A549 (cell line): ENCODE measurements around the gene AKIRIN2. TPM values are rescaled to one million over a fixed set of nuclear protein-coding genes. Genes with fewer than 3 reads are reported as not detected.

Source experiments
- ATAC-seq, 2 experiments: fragments of 200-7000 bp in 1 of 2; fragments of >200 bp in 1 of 2; cut with Nextera tagmentation in 1 of 2; cut with Tn5 transposase in 1 of 2; 3 replicates each; pipeline versions ENCODE4 v1.8.0 to v1.9.1; 2018 to 2020; ENCODE audit warnings: mild to moderate bottlenecking in 1 of 2, moderate library complexity in 1 of 2
- CTCF ChIA-PET: fragments of 300-600 bp; sonication (Branson Sonifier 250); formaldehyde crosslinking; extraction: SDS; loops from one replicate; lab custom pipeline; 2021; ENCODE audit warnings: antibody characterized with exemption, inconsistent platforms; lab: Yijun Ruan, JAX
- POLR2A ChIA-PET: fragments of 350-600 bp; formaldehyde crosslinking; extraction: SDS; loops from one replicate; lab custom pipeline; 2021; ENCODE audit warnings: antibody characterized with exemption, inconsistent platforms; lab: Yijun Ruan, JAX
- DNase-seq, 2 experiments: peaks; one replicate each; pipeline versions ENCODE4 v3.0.0 to v3.0.0-alpha.2; 2011 to 2016; ENCODE audit warnings: low read depth in 1 of 2, low spot score in 1 of 2
- FAIRE-seq: peaks from 2 replicates; lab custom pipeline; 2011; peaks lifted over from hg19 to GRCh38; lab: Jason Lieb, UNC
- H3K27ac ChIP-seq, 2 experiments: fragments of >200 bp; sonication (Bioruptor Twin); formaldehyde crosslinking; 3 replicates each; pipeline ENCODE4 v1.5.1; 2016 to 2017
- H3K4me1 ChIP-seq: fragments of >200 bp; sonication (Bioruptor Twin); formaldehyde crosslinking; 3 replicates; pipeline ENCODE4 v1.6.1; 2016
- H3K4me2 ChIP-seq: fragments of >200 bp; sonication (Bioruptor Twin); formaldehyde crosslinking; 3 replicates; pipeline ENCODE4 v1.6.1; 2016
- H3K4me3 ChIP-seq: fragments of >200 bp; sonication (Bioruptor Twin); formaldehyde crosslinking; 3 replicates; pipeline ENCODE4 v1.5.1; 2016
- H3K9me3 ChIP-seq: fragments of >200 bp; sonication (Bioruptor Twin); formaldehyde crosslinking; 3 replicates; pipeline ENCODE4 v1.6.1; 2016
- BHLHE40 ChIP-seq: IDR thresholded peaks from 2 replicates; pipeline ENCODE4 v1.6.1; 2012; ENCODE audit warnings: low read depth, low read length, inconsistent platforms
- CBX8 ChIP-seq: fragments of 200-600 bp; sonication (generic); IDR thresholded peaks from 2 replicates; pipeline ENCODE4 v1.6.1; 2016
- CEBPB ChIP-seq, 2 experiments: fragments of >200 bp in 1 of 2; sonication (Bioruptor Twin) in 1 of 2; formaldehyde crosslinking in 1 of 2; IDR thresholded peaks; 2 replicates each; pipeline ENCODE4 v1.6.1; 2012 to 2016
- CHD2 ChIP-seq: fragments of 150-350 bp; IDR thresholded peaks from 2 replicates; pipeline ENCODE4 v1.6.1; 2014; ENCODE audit warnings: low read length; ENCODE audit not compliant: partially characterized antibody
- CHD4 ChIP-seq: fragments of 200-600 bp; sonication (generic); IDR thresholded peaks from 2 replicates; pipeline ENCODE4 v1.6.1; 2016; ENCODE audit warnings: antibody characterized with exemption, mild to moderate bottlenecking, borderline replicate concordance
- EHF ChIP-seq: fragments of 250-450 bp; sonication (Bioruptor Pico); IDR thresholded peaks from 2 replicates; pipeline ENCODE4 v1.5.0; 2020; ENCODE audit warnings: mild to moderate bottlenecking
- EHMT2 ChIP-seq: fragments of 200-600 bp; sonication (generic); IDR thresholded peaks from 2 replicates; pipeline ENCODE4 v1.6.1; 2016; ENCODE audit warnings: antibody characterized with exemption, low read depth, mild to moderate bottlenecking, moderate library complexity
- EP300 ChIP-seq, 2 experiments: fragments of >200 bp; sonication (Bioruptor Twin); formaldehyde crosslinking; IDR thresholded peaks; 2 replicates in 1 of 2; 3 replicates in 1 of 2; pipeline ENCODE4 v1.6.1; 2016 to 2017
- ESRRA ChIP-seq: fragments of 150-350 bp; IDR thresholded peaks from 2 replicates; pipeline ENCODE4 v1.6.1; 2014; ENCODE audit warnings: mild to moderate bottlenecking, low read length, borderline replicate concordance
- FOSB ChIP-seq: fragments of 250-450 bp; sonication (Bioruptor Pico); IDR thresholded peaks from 2 replicates; pipeline ENCODE4 v1.5.0; 2020; ENCODE audit warnings: mild to moderate bottlenecking, moderate library complexity
- FOXS1 ChIP-seq: fragments of 250-450 bp; sonication (Bioruptor Pico); IDR thresholded peaks from 2 replicates; pipeline ENCODE4 v1.5.0; 2020; ENCODE audit warnings: mild to moderate bottlenecking, moderate library complexity
- GATA3 ChIP-seq: IDR thresholded peaks from 2 replicates; pipeline ENCODE4 v1.6.1; 2012; ENCODE audit warnings: borderline replicate concordance
- HOXB13 ChIP-seq: fragments of 250-450 bp; sonication (Bioruptor Pico); IDR thresholded peaks from 2 replicates; pipeline ENCODE4 v1.5.0; 2020; ENCODE audit warnings: low read depth, mild to moderate bottlenecking, moderate library complexity
- JUNB ChIP-seq: fragments of >200 bp; sonication (Bioruptor Twin); formaldehyde crosslinking; IDR thresholded peaks from 2 replicates; pipeline ENCODE4 v1.6.1; 2016
- KDM1A ChIP-seq: fragments of 200-600 bp; sonication (generic); IDR thresholded peaks from 2 replicates; pipeline ENCODE4 v1.6.1; 2016; ENCODE audit warnings: low read depth, mild to moderate bottlenecking
- MAZ ChIP-seq: fragments of 150-350 bp; IDR thresholded peaks from 2 replicates; pipeline ENCODE4 v1.6.1; 2014; ENCODE audit warnings: antibody characterized with exemption, low read depth, low read length, borderline replicate concordance
- MYC ChIP-seq: IDR thresholded peaks from 2 replicates; pipeline ENCODE4 v1.6.1; 2012; ENCODE audit warnings: mild to moderate bottlenecking, inconsistent platforms, low read length, improper control_type of control experiment, borderline replicate concordance
- NFE2L2 ChIP-seq: fragments of 150-350 bp; conservative IDR thresholded peaks from 2 replicates; pipeline ENCODE4 v1.6.1; 2014; ENCODE audit warnings: low read length
- NR3C1 ChIP-seq: fragments of >200 bp; sonication (Bioruptor Twin); formaldehyde crosslinking; IDR thresholded peaks from 3 replicates; pipeline ENCODE4 v1.6.1; 2017
- PHF8 ChIP-seq: fragments of 200-600 bp; sonication (generic); IDR thresholded peaks from 2 replicates; pipeline ENCODE4 v1.6.1; 2016; ENCODE audit warnings: low read depth, mild to moderate bottlenecking, antibody characterized with exemption, moderate library complexity, borderline replicate concordance
- RAD21 ChIP-seq, 2 experiments: fragments of >200 bp in 1 of 2; sonication (Bioruptor Twin) in 1 of 2; formaldehyde crosslinking in 1 of 2; IDR thresholded peaks in 1 of 2; conservative IDR thresholded peaks in 1 of 2; 2 replicates in 1 of 2; 3 replicates in 1 of 2; pipeline ENCODE4 v1.6.1; 2012 to 2018; ENCODE audit warnings: inconsistent platforms in 1 of 2
- RARB ChIP-seq: fragments of 250-450 bp; sonication (Bioruptor Pico); IDR thresholded peaks from 2 replicates; pipeline ENCODE4 v1.8.0; 2021; ENCODE audit warnings: mild to moderate bottlenecking, moderate library complexity
- RCOR1 ChIP-seq: fragments of 150-350 bp; IDR thresholded peaks from 2 replicates; pipeline ENCODE4 v1.6.1; 2014; ENCODE audit warnings: antibody characterized with exemption, low read length, low read depth
- SMC3 ChIP-seq: fragments of >200 bp; sonication (Bioruptor Twin); formaldehyde crosslinking; IDR thresholded peaks from 3 replicates; pipeline ENCODE4 v1.6.1; 2018; ENCODE audit warnings: inconsistent platforms
- SREBF2 ChIP-seq: fragments of 450-650 bp; IDR thresholded peaks from 2 replicates; pipeline ENCODE4 v1.6.1; 2014; ENCODE audit warnings: mild to moderate bottlenecking, moderate library complexity
- TFCP2L1 ChIP-seq: fragments of 250-450 bp; sonication (Bioruptor Pico); IDR thresholded peaks from 2 replicates; pipeline ENCODE4 v1.5.0; 2021; ENCODE audit warnings: mild to moderate bottlenecking
- ZFP36 ChIP-seq: fragments of 450-650 bp; IDR thresholded peaks from 2 replicates; pipeline ENCODE4 v1.6.1; 2014; ENCODE audit warnings: borderline replicate concordance; ENCODE audit not compliant: partially characterized antibody
- WGBS: methylation state at CpG from one replicate; pipeline ENCODE4 v1.1.6; 2017; ENCODE audit errors: missing lambda C conversion rate; 5-methylcytosine and 5-hydroxymethylcytosine counted together
- polyA plus RNA-seq, 4 experiments: library from polyadenylated mRNA; depleted of rRNA in 3 of 4; stranded (reverse); fragments of >200 nt; fragmentation: RNase III in 1 of 4; extraction: RNeasy Plus Mini Kit Qiagen cat#74134 plus additional on column Dnase treatment in 1 of 4; gene quantifications; 2 replicates in 3 of 4; 3 replicates in 1 of 4; pipeline ENCODE4 v1.2.3, GENCODE V29; 2011 to 2017
- TF ChIP-seq, protein P1 (sequence below): fragments of 150-350 bp; IDR thresholded peaks from 2 replicates; pipeline ENCODE4 v1.6.1; 2014; ENCODE audit warnings: low read depth, mild to moderate bottlenecking, low read length
- TF ChIP-seq, protein P2 (sequence below): IDR thresholded peaks from 2 replicates; pipeline ENCODE4 v1.6.1; 2012; ENCODE audit warnings: low read depth, borderline replicate concordance
- TF ChIP-seq, protein P3 (sequence below): IDR thresholded peaks from 2 replicates; pipeline ENCODE4 v1.6.1; 2012
- TF ChIP-seq, protein P4 (sequence below): fragments of 250-450 bp; sonication (Bioruptor Pico); IDR thresholded peaks from 2 replicates; pipeline ENCODE4 v1.5.0; 2020; ENCODE audit warnings: low read depth, mild to moderate bottlenecking, moderate library complexity
- TF ChIP-seq, protein P5 (sequence below): fragments of 450-650 bp; IDR thresholded peaks from 2 replicates; pipeline ENCODE4 v1.6.1; 2014; ENCODE audit warnings: antibody characterized with exemption

AKIRIN2 gene
- polyA plus RNA-seq, 2 of the 4 experiments (the other 2 are of a cell fraction) = 23.7 to 40.1 TPM

DNA sequence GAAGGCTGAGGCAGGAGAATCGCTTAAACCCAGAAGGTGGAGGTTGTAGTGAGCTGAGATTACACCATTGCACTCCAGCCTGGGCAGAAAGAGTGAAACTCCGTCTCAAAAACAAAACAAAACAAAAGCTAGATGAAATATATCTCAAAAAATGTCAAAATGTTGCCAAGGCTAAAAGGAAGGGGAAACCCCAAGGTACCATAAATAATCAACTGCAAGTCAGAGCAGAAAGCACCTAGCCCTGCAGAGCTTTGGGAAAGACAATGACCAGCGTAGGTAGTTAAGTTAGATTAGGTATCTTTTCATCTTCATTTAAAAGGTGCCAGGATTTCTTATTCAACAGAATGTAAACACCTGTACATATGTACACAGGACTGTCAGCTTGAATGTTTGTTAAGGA lies 33.0 kb downstream of the AKIRIN2 start:
- ATAC-seq = no peak
- no peak overlapping the region for H3K4me3 ChIP-seq
- ChIA-PET POLR2A (no interaction called here), CTCF (interaction anchor here (1.4 kb wide), 1 partner anchor 128 kb away, joined by 5 read pairs; no protein-coding TSS in a partner anchor)
- no peak overlapping the region for H3K27ac ChIP-seq
- 80% methylated on average over 3 of the region's 3 CpGs for WGBS
- FAIRE-seq = no peak
- DNase-seq = no peak
- H3K4me1 ChIP-seq = peaks cover 39% of the 10 kb centered on the region
- no peak overlapping the region for H3K4me2 ChIP-seq
- TF ChIP-seq RAD21 (conservative IDR thresholded peaks at IDR 0.05 in 1 of 2, IDR thresholded peaks at IDR 0.05 in 1 of 2) (no peak), MYC (no peak), ESRRA (no peak)
- H3K9me3 ChIP-seq = no peaks in the 10 kb centered on the region

DNA sequence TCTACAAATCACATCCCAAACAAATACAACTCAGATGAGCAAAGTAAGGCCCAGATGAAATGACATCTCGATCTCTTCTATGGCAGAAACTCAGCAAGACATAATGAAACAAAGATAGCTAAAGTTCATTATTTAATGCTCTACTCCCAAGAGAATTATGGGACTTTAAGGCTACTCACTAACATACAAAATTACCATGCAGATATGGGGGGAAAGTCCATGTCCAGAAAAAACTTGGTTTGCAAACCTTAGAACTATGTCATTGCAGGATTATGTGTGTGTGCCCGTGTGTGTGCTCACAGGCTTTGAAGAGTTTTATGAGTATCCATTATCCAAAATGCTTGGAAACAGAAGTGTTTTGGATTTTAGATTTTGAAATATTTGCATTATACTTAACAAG lies 34.0 kb downstream of the AKIRIN2 start:
- DNase-seq = no peak
- ChIA-PET POLR2A (no interaction called here), CTCF (interaction anchor here (0.7 kb wide), 1 partner anchor 669 kb away, joined by 3 read pairs; no protein-coding TSS in a partner anchor)
- WGBS = 91% methylated on average over 2 of the region's 2 CpGs
- Histone ChIP-seq H3K4me2 (no peak overlapping the region), H3K4me3 (no peak overlapping the region), H3K4me1 (peaks cover 29% of the 10 kb centered on the region), H3K9me3 (no peaks in the 10 kb centered on the region), H3K27ac (no peak overlapping the region)
- TF ChIP-seq CHD4 (no peak), MYC (no peak), RARB (CRISPR knock-in tag) (no peak), CHD2 (no peak), SMC3 (no peak), FOSB (no peak), NR3C1 (no peak), MAZ (no peak), RCOR1 (no peak), BHLHE40 (no peak), PHF8 (no peak), ESRRA (no peak), EHF (CRISPR knock-in tag) (no peak), CEBPB (IDR thresholded peaks at IDR 0.05) (no peak), FOXS1 (CRISPR knock-in tag) (no peak)
- TF ChIP-seq, protein P1, sequence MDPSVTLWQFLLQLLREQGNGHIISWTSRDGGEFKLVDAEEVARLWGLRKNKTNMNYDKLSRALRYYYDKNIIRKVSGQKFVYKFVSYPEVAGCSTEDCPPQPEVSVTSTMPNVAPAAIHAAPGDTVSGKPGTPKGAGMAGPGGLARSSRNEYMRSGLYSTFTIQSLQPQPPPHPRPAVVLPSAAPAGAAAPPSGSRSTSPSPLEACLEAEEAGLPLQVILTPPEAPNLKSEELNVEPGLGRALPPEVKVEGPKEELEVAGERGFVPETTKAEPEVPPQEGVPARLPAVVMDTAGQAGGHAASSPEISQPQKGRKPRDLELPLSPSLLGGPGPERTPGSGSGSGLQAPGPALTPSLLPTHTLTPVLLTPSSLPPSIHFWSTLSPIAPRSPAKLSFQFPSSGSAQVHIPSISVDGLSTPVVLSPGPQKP = no peak
- TF ChIP-seq, protein P2, sequence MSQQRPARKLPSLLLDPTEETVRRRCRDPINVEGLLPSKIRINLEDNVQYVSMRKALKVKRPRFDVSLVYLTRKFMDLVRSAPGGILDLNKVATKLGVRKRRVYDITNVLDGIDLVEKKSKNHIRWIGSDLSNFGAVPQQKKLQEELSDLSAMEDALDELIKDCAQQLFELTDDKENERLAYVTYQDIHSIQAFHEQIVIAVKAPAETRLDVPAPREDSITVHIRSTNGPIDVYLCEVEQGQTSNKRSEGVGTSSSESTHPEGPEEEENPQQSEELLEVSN = no peak
- TF ChIP-seq, protein P3, sequence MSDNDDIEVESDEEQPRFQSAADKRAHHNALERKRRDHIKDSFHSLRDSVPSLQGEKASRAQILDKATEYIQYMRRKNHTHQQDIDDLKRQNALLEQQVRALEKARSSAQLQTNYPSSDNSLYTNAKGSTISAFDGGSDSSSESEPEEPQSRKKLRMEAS = no peak
- TF ChIP-seq, protein P4, sequence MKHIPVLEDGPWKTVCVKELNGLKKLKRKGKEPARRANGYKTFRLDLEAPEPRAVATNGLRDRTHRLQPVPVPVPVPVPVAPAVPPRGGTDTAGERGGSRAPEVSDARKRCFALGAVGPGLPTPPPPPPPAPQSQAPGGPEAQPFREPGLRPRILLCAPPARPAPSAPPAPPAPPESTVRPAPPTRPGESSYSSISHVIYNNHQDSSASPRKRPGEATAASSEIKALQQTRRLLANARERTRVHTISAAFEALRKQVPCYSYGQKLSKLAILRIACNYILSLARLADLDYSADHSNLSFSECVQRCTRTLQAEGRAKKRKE (CRISPR knock-in tag) = no peak
- TF ChIP-seq, protein P5, sequence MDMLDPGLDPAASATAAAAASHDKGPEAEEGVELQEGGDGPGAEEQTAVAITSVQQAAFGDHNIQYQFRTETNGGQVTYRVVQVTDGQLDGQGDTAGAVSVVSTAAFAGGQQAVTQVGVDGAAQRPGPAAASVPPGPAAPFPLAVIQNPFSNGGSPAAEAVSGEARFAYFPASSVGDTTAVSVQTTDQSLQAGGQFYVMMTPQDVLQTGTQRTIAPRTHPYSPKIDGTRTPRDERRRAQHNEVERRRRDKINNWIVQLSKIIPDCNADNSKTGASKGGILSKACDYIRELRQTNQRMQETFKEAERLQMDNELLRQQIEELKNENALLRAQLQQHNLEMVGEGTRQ = no peak
- no peak for FAIRE-seq
- ATAC-seq = no peak

DNA sequence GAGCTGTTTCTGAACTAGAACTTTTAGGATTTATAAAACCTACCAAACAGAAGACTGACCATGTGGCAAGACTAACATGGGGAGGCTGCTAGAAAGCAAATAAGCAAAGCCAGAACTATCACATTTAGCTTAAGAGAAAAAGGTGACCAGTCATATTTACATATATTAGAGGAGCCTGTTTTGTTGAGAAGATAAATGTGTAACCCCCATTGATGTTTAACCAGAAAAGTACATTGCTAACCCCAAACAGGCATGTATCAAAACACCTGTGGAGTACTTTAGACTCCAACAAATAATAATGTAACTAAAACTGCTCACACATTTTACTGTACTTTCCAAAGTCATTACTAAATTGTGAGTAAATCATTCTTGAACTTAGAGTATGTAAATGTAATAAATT lies 35.0 kb downstream of the AKIRIN2 start:
- DNase-seq = no peak
- CTCF ChIA-PET = no interaction called here

More for the DNA sequence above, 35.0 kb downstream of the AKIRIN2 start:
- POLR2A ChIA-PET = no interaction called here
- no peak overlapping the region for H3K4me3 ChIP-seq
- TF ChIP-seq JUNB (no peak), TFCP2L1 (CRISPR knock-in tag) (no peak), GATA3 (no peak), ZFP36 (no peak), CBX8 (no peak), EHMT2 (no peak), KDM1A (no peak), SREBF2 (no peak), HOXB13 (CRISPR knock-in tag) (no peak), NFE2L2 (no peak), EP300 (IDR thresholded peaks at IDR 0.05) (no peak)
- H3K27ac ChIP-seq = no peak overlapping the region
- H3K9me3 ChIP-seq = no peaks in the 10 kb centered on the region
- H3K4me2 ChIP-seq = no peak overlapping the region
- ATAC-seq = no peak
- no peak for FAIRE-seq
- peaks cover 19% of the 10 kb centered on the region for H3K4me1 ChIP-seq
